ENCODE results near the gene ABCC9.

The ABCC9 gene

DNA sequence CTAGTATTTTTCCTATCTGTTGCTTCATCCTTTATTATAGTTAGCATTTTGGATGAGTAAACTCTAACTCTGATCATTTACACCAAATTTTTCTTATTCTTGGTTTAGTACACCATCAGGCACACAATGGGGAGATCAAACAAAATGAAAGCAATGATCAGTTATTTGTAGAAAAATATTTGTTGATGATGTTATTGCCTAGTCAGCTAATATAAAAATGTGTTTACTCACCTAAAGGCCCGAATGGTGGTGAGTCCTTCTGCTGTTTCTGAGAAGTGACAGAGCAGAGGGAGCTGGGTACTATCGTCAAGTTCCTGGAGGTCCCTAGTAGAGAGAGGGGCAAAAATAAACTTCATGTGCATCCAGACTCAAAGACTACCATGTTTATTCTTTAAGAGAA, 103.4 kb downstream of the ABCC9 start:
- Histone ChIP-seq H3K9me3 (no peaks in the 10 kb centered on the region), H3K4me3 (no peak overlapping the region), H3K36me3 (replicated peaks) (no peaks in the 10 kb centered on the region), H3K27me3 (ENCODE audit: low read depth) (no peaks in the 10 kb centered on the region), H3K4me1 (no peaks in the 10 kb centered on the region)
- no peak for DNase-seq (ENCODE audit: low spot score in 2 of 2)
- in situ Hi-C loops (cut with MboI; ENCODE audit: low sequenced_read_pairs), result no loop called here

DNA sequence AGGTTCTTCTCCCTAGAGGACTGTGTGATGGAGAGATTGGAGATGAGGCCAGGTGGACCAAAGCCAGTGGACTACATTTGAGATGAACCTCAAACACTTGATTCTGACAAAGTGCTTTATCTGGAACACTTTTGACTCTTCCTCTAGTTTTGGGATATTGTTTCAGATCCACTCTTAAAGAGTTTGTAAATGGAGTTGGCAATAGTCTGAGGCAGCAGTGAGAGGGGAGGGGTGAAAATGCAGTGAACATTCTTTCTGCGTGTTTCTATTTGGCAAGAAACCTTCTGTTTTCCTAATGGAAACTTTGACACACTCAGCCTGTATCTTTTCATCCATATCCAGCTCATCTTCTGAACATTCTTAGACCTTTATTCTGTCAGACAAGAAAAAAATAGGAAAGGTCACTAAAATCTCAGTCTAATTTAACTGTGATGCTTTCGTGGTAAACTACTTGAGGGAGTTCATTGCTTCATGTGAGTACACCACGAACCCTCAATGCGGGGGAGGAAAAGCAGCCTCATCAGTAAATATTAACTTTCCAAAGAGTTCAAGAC, 109.4 kb downstream of the ABCC9 start:
- Histone ChIP-seq H3K36me3 (replicated peaks) (no peaks in the 10 kb centered on the region), H3K4me1 (no peaks in the 10 kb centered on the region), H3K4me3 (no peak overlapping the region), H3K9me3 (no peaks in the 10 kb centered on the region), H3K27me3 (ENCODE audit: low read depth) (no peaks in the 10 kb centered on the region)
- DNase-seq (ENCODE audit: low spot score in 2 of 2), result no peak
- in situ Hi-C loops (cut with MboI; ENCODE audit: low sequenced_read_pairs), result no loop called here

DNA sequence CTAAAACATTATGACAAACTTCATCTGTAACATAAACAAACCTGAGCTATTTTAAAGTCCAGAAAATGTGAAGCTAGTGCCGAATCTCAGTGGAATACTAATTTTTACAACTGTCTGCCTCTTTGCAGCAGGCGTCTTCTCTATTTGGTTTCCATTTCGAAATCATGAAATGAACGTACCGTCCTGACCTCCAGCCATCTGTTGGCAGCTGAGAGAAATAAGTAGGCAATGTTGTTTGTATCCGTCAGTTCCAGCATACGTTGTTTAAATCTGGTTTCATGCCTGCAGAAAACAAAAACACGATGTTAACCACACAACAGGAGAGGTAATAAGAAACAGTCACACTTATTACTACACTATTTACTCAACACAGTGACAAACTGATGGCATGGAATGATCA, 112.4 kb downstream of the ABCC9 start:
- no peak for DNase-seq (ENCODE audit: low spot score in 2 of 2)
- no peak overlapping the region for H3K4me3 ChIP-seq
- H3K9me3 ChIP-seq, result no peaks in the 10 kb centered on the region
- in situ Hi-C loops (cut with MboI; ENCODE audit: low sequenced_read_pairs), result no loop called here
- no peaks in the 10 kb centered on the region for H3K4me1 ChIP-seq
- H3K36me3 ChIP-seq (replicated peaks), result no peaks in the 10 kb centered on the region
- H3K27me3 ChIP-seq (ENCODE audit: low read depth), result no peaks in the 10 kb centered on the region

DNA sequence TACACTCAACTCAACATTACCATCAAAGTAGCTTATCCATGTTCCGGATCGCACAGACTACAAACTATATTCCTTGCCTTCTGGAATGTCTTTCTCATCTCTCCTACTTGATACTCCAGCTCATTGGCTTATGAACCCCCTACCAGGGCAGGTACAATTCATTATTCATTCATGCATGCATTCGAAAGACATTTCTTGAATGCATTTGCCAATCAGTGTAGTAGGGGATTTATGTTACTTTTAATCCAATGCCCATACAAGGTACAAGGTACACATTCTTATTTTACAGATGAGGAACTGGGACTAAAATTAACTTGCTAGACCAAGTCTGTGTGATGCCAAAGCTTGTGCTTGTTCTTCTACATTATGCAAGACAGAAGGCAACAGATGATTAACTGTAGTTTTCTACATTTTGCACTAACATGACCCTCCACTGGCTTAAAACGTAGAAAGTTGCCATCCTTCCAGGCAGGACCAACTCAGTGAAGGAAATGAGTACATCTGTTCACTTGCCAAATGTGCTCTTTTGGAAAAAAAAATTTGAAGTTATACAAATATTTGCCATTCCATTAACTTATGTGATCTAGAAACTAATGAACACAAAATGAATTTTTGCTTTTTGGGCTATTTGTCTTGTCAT, 113.0 kb downstream of the ABCC9 start:
- H3K4me3 ChIP-seq, result no peak overlapping the region
- no peaks in the 10 kb centered on the region for H3K4me1 ChIP-seq
- no peaks in the 10 kb centered on the region for H3K36me3 ChIP-seq (replicated peaks)
- no peaks in the 10 kb centered on the region for H3K9me3 ChIP-seq
- H3K27me3 ChIP-seq (ENCODE audit: low read depth), result no peaks in the 10 kb centered on the region
- DNase-seq (ENCODE audit: low spot score in 2 of 2), result no peak
- in situ Hi-C loops (cut with MboI; ENCODE audit: low sequenced_read_pairs), result no loop called here

DNA sequence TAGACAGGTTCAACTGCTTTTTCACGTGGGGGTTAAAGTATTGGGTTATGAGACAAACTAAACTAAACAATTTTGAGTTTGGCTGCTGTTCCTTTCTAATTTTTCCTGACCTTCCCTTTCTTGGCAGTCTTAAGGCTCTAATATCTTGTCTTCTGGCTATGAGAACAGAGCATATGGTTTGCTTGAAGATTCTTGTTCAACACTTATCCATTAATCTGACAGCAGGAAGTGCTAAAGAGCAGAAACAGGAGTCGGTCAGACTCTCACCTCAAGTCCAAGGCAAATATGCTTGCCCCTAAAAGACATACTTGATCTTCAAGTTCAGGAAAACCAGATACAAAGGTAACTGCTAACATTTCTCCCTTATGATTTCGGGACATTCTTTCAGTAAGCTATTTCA, 114.1 kb downstream of the ABCC9 start:
- Histone ChIP-seq H3K4me3 (no peak overlapping the region), H3K4me1 (no peaks in the 10 kb centered on the region), H3K27me3 (ENCODE audit: low read depth) (no peaks in the 10 kb centered on the region), H3K9me3 (no peaks in the 10 kb centered on the region), H3K36me3 (replicated peaks) (no peaks in the 10 kb centered on the region)
- in situ Hi-C loops (cut with MboI; ENCODE audit: low sequenced_read_pairs), result no loop called here
- no peak for DNase-seq (ENCODE audit: low spot score in 2 of 2)

DNA sequence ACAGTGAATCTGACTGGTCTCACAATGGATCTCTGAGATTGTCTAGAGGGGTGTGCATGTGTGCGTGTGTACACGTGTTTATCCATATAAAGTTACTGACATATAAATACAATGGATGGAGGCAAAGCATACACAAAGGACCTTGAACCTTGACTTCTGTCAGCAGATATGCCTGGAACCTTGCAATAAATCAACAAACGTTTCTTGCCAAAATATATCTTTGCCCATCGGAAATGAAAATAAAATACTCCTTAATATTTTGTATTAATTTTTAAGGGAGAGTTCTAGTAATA, 114.7 kb downstream of the ABCC9 start:
- H3K27me3 ChIP-seq (ENCODE audit: low read depth), result no peaks in the 10 kb centered on the region
- H3K4me1 ChIP-seq, result no peaks in the 10 kb centered on the region
- H3K4me3 ChIP-seq, result no peak overlapping the region
- in situ Hi-C loops (cut with MboI; ENCODE audit: low sequenced_read_pairs), result no loop called here
- H3K9me3 ChIP-seq, result no peaks in the 10 kb centered on the region
- H3K36me3 ChIP-seq (replicated peaks), result no peaks in the 10 kb centered on the region
- DNase-seq (ENCODE audit: low spot score in 2 of 2), result no peak

DNA sequence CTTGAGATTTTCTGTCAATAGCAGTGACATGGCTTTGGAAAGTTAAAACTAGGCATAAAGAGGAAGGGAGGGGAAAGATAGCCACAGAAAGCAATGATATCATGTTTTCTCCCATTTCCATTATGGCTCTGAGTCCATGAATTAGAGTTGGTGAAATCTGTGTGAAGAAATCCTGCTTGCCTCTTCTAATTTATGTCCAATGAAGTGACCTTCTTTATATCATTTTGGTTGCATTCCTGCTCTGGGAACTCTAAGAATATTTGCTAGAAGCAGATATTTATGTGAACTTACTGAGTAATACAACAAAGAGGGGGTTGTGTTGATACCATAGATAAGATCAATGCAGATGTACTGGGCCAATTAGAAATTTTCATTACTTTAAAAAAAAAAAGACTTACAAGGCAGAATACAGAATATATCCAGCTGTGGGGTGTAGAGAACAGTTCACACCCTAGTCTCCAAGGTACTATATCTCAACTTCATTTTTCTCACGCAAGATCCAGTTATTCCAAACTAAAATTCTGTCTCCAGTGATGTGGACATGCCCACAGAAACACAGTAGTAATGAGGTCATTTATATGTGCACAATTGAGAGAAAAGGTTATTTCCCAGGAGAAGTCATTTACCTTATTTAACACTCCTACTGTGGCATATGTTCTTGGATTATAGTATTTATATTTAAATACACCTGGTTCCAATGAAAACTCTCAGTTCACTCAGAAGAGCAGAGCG, 115.2 kb downstream of the ABCC9 start:
- in situ Hi-C loops (cut with MboI; ENCODE audit: low sequenced_read_pairs), result no loop called here

DNA sequence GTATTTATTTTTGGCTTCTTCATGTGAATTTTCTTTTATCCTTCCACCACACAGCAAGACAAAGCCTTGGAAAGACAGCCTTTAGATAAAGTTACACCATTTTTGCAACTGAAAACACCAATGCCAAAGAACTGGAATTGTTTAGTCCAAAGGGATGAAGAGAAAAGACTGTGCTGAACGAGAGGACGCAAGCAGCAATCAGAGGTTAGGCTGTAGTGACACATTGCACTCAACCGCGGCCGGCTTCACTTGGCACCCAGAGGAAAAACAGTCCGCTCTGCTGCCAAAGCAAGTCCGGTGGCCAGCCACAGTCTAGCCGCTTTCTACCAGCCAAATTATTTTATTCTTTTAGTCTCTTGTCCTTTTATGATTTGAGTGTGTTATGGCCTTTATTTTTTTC, 117.6 kb downstream of the ABCC9 start:
- in situ Hi-C loops (cut with MboI; ENCODE audit: low sequenced_read_pairs), result no loop called here
- Histone ChIP-seq H3K4me3 (no peak overlapping the region), H3K27me3 (ENCODE audit: low read depth) (no peaks in the 10 kb centered on the region)

More for the DNA sequence above, 115.2 kb downstream of the ABCC9 start:
- Histone ChIP-seq H3K27me3 (ENCODE audit: low read depth) (no peaks in the 10 kb centered on the region), H3K36me3 (replicated peaks) (no peaks in the 10 kb centered on the region), H3K9me3 (no peaks in the 10 kb centered on the region), H3K4me1 (no peaks in the 10 kb centered on the region), H3K4me3 (no peak overlapping the region)
- no peak for DNase-seq (ENCODE audit: low spot score in 2 of 2)

DNA sequence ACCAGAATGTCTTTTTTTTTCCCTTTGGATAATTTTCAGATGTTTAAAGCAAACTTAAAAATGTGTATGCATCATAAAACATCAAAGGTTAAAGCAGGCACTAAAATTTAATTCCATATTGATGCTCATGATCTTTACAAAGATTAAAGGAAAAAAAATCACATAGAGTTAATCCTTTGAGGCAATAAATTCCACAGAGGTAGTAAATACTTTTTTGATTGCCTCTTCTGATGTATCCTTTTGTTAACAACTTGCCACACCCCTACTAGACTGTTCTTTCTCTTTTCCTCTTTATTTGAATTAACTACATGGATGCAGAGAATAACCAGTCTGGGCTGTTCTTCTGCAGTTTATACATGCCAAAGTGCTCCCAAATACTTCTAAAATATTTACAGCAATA, 121.5 kb downstream of the ABCC9 start:
- in situ Hi-C loops (cut with MboI; ENCODE audit: low sequenced_read_pairs), result no loop called here
- Histone ChIP-seq H3K9me3 (no peaks in the 10 kb centered on the region), H3K27me3 (ENCODE audit: low read depth) (no peaks in the 10 kb centered on the region; the same call in 1 of the 2 replicates), H3K4me1 (no peaks in the 10 kb centered on the region), H3K36me3 (replicated peaks) (no peaks in the 10 kb centered on the region), H3K4me3 (no peak overlapping the region)
- peak in 1 of 2 experiments; percentile 14 for DNase-seq (ENCODE audit: low spot score in 2 of 2)

More for the DNA sequence above, 117.6 kb downstream of the ABCC9 start:
- H3K9me3 ChIP-seq, result no peaks in the 10 kb centered on the region
- no peak for DNase-seq (ENCODE audit: low spot score in 2 of 2)
- H3K36me3 ChIP-seq (replicated peaks), result no peaks in the 10 kb centered on the region
- no peaks in the 10 kb centered on the region for H3K4me1 ChIP-seq

DNA sequence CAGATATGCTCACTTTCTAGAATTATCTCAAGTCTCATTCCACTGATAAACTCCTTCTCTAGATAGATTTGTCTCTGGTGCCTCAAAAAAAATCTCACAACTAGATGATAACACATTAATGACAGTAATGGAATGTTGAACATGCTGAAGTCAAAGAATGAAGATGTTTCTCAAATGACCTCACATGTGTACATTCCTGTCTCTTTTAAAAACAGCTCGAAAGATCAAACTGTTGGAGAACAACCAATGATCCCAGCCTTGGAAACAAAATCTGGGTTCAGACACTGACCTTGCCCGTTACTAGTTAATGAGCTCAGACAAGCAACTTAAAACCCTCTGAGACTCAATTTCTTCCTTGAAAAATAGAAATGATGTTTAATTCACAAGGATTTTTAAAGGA, 122.0 kb downstream of the ABCC9 start:
- in situ Hi-C loops (cut with MboI; ENCODE audit: low sequenced_read_pairs), result no loop called here
- Histone ChIP-seq H3K36me3 (replicated peaks) (no peaks in the 10 kb centered on the region), H3K4me1 (no peaks in the 10 kb centered on the region), H3K4me3 (no peak overlapping the region), H3K9me3 (no peaks in the 10 kb centered on the region), H3K27me3 (ENCODE audit: low read depth) (no peaks in the 10 kb centered on the region; the same call in 1 of the 2 replicates)
- no peak for DNase-seq (ENCODE audit: low spot score in 2 of 2)

DNA sequence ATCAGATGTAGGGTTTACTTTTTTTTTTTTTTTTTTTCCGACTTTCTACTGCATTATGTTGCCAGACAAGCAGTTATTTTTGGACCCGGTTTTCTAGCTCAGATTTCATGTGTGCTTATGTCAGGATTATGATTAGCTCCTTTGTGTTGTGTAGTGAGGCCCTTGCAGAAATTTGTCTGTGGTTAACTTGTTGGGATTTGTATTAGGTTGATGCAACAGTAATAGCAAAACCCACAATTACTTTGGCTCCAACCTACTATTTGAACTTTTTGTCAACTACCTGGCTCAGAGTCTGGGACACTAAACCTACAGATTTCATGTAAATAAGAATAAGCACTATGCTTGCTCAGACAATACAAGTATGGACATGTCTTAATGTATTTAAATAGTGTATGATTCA, 122.6 kb downstream of the ABCC9 start:
- Histone ChIP-seq H3K4me1 (no peaks in the 10 kb centered on the region), H3K4me3 (no peak overlapping the region), H3K9me3 (no peaks in the 10 kb centered on the region), H3K27me3 (ENCODE audit: low read depth) (no peaks in the 10 kb centered on the region; the same call in 1 of the 2 replicates), H3K36me3 (replicated peaks) (no peaks in the 10 kb centered on the region)
- DNase-seq (ENCODE audit: low spot score in 2 of 2), result no peak
- in situ Hi-C loops (cut with MboI; ENCODE audit: low sequenced_read_pairs), result no loop called here

DNA sequence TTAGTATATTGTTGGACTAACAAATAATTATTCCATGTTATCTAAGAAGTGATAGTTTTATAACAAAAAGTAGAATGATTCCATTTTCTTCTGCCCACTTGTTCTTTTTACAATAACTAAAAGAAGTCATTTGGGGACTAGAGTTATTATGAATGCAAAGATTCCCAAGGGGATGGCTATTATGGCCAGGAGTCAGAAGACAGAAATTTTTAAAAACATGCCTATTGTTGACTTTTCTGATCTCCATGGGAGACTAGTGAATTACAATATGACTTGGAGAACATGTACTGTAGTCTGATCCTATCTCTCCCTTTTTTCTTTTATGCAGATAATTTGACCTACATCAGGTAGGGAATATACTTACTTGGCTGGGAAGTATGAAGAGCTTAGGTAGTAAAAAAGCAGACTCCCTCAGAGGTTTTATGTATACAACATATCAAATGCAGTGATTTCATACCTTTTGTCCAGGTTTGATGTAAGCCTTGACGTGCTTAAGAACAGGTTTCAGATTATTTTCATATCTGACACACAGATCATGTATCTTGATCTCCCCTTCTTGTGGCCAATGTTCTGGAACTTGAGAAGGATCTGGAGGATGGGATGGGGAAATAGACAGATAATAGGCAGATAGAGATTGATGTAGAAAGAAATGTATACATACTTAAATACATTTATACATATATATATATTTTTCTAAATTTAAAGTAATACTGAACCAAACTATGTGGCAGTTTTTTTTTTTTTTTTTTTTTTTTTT, 125.7 kb downstream of the ABCC9 start:
- Histone ChIP-seq H3K27me3 (ENCODE audit: low read depth) (no peaks in the 10 kb centered on the region; the same call in 1 of the 2 replicates), H3K4me3 (no peak overlapping the region), H3K9me3 (no peaks in the 10 kb centered on the region), H3K36me3 (replicated peaks) (no peaks in the 10 kb centered on the region), H3K4me1 (no peaks in the 10 kb centered on the region)
- in situ Hi-C loops (cut with MboI; ENCODE audit: low sequenced_read_pairs), result no loop called here
- no peak for DNase-seq (ENCODE audit: low spot score in 2 of 2)

DNA sequence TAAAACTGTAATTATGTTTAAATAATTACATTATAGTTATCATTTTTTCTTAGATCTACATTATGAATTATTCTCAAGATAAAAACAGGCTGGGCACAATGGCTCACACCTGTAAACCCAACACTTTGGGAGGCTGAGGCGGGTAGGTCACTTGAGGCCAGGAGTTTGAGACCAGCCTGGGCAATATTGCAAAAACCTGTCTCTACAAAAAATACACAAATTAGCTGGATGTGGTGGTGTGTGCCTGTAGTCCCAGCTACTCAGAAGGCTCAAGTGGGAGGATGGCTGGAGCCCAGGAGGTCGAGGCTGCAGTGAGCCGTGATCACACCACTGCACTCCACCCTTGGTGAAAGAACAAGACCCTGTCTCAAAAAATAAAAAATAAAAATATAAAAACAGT, 126.4 kb downstream of the ABCC9 start:
- in situ Hi-C loops (cut with MboI; ENCODE audit: low sequenced_read_pairs), result no loop called here
- no peak overlapping the region for H3K4me3 ChIP-seq
- no peak for DNase-seq (ENCODE audit: low spot score in 2 of 2)
- H3K4me1 ChIP-seq, result no peaks in the 10 kb centered on the region
- no peaks in the 10 kb centered on the region for H3K9me3 ChIP-seq
- H3K36me3 ChIP-seq (replicated peaks), result no peaks in the 10 kb centered on the region
- no peaks in the 10 kb centered on the region; the same call in 1 of the 2 replicates for H3K27me3 ChIP-seq (ENCODE audit: low read depth)

DNA sequence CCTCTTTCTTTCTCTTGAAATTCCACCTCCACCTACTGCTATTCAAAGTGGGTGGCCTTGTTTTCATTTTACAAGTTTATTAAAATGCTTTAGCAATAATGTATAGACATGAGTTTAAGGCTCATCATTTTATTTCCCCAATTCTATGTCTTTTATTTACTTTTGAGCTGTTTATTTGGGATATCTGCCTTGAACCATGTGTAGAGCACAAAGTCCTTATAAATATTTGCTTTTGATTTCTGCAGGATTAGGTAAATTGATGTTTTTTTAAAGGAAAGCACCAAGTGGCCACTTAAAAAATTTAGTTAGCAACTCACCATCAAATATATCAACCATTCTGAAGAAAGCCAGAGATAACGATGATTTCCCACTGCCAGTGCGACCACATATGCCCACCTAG, 126.9 kb downstream of the ABCC9 start:
- DNase-seq (ENCODE audit: low spot score in 2 of 2), result no peak
- no peaks in the 10 kb centered on the region; the same call in 1 of the 2 replicates for H3K27me3 ChIP-seq (ENCODE audit: low read depth)
- H3K36me3 ChIP-seq (replicated peaks), result no peaks in the 10 kb centered on the region
- H3K9me3 ChIP-seq, result no peaks in the 10 kb centered on the region
- in situ Hi-C loops (cut with MboI; ENCODE audit: low sequenced_read_pairs), result no loop called here
- H3K4me3 ChIP-seq, result no peak overlapping the region
- no peaks in the 10 kb centered on the region for H3K4me1 ChIP-seq
